DOHH2 (cell line): ENCODE results near the gene DNER.

Experiments
- H3F3A ChIP-seq: fragments of 200-600 bp; sonication (generic), shearing (Covaris generic); 2 replicates; pipeline ENCODE4 v1.6.0; 2016; ENCODE audit warnings: antibody characterized with exemption, mild to moderate bottlenecking; ENCODE audit not compliant: control insufficient read depth, insufficient read depth
- H3K27ac ChIP-seq: fragments of 200-600 bp; sonication (generic); 2 replicates; pipeline ENCODE4 v1.5.1; 2014; ENCODE audit warnings: low read depth, mild to moderate bottlenecking, low read length, moderate library complexity
- H3K27me3 ChIP-seq: fragments of 200-600 bp; sonication (generic); 2 replicates; pipeline ENCODE4 v1.6.1; 2014; ENCODE audit warnings: mild to moderate bottlenecking, low read length, mixed read lengths; ENCODE audit not compliant: control insufficient read depth
- H3K36me3 ChIP-seq: fragments of 200-600 bp; sonication (generic); 2 replicates; pipeline ENCODE4 v1.6.1; 2014; ENCODE audit warnings: mild to moderate bottlenecking, low read length, moderate library complexity, mixed read lengths; ENCODE audit not compliant: control insufficient read depth
- H3K4me1 ChIP-seq: fragments of 200-600 bp; sonication (generic); 2 replicates; pipeline ENCODE4 v1.6.1; 2014; ENCODE audit warnings: mild to moderate bottlenecking, low read length, mixed read lengths; ENCODE audit not compliant: control insufficient read depth
- H3K4me2 ChIP-seq: fragments of 200-600 bp; sonication (generic); 2 replicates; pipeline ENCODE4 v1.6.0; 2014; ENCODE audit warnings: mild to moderate bottlenecking, low read length, moderate library complexity
- H3K4me3 ChIP-seq: fragments of 200-600 bp; sonication (generic); 2 replicates; pipeline ENCODE4 v1.5.1; 2014; ENCODE audit warnings: mild to moderate bottlenecking, low read length, mixed read lengths
- H3K79me2 ChIP-seq: fragments of 200-600 bp; sonication (generic); 2 replicates; pipeline ENCODE4 v1.6.1; 2014; ENCODE audit warnings: mild to moderate bottlenecking, low read length, mixed read lengths; ENCODE audit not compliant: control insufficient read depth
- H3K9me2 ChIP-seq: fragments of 200-600 bp; sonication (generic); replicated peaks from 2 replicates; pipeline ENCODE4 v1.6.1; 2014; ENCODE audit warnings: mild to moderate bottlenecking, low read length, mixed read lengths; ENCODE audit not compliant: control insufficient read depth
- H3K9me3 ChIP-seq: fragments of 200-600 bp; sonication (generic); 2 replicates; pipeline ENCODE4 v1.6.1; 2014; ENCODE audit warnings: antibody characterized with exemption, low read length, mixed read lengths; ENCODE audit not compliant: control insufficient read depth, insufficient read depth
- H4K20me1 ChIP-seq: fragments of 200-600 bp; sonication (generic); 2 replicates; pipeline ENCODE4 v1.6.0; 2014; ENCODE audit warnings: low read depth, mild to moderate bottlenecking, antibody characterized with exemption, low read length, moderate library complexity; ENCODE audit not compliant: control insufficient read depth, insufficient read depth
- EZH2phosphoT487 ChIP-seq: fragments of 200-600 bp; sonication (generic); IDR thresholded peaks from 2 replicates; pipeline ENCODE4 v1.6.1; 2017; ENCODE audit warnings: borderline replicate concordance, mild to moderate bottlenecking, antibody characterized with exemption, low read length, moderate library complexity, mixed read lengths
- TF ChIP-seq, protein P1 (sequence below): fragments of 200-600 bp; sonication (generic); IDR thresholded peaks from one replicate; pipeline ENCODE4 v1.5.1; 2014; ENCODE audit warnings: antibody characterized with exemption, mild to moderate bottlenecking, low read depth, low read length; ENCODE audit not compliant: poor library complexity, severe bottlenecking

DNER gene

DNA sequence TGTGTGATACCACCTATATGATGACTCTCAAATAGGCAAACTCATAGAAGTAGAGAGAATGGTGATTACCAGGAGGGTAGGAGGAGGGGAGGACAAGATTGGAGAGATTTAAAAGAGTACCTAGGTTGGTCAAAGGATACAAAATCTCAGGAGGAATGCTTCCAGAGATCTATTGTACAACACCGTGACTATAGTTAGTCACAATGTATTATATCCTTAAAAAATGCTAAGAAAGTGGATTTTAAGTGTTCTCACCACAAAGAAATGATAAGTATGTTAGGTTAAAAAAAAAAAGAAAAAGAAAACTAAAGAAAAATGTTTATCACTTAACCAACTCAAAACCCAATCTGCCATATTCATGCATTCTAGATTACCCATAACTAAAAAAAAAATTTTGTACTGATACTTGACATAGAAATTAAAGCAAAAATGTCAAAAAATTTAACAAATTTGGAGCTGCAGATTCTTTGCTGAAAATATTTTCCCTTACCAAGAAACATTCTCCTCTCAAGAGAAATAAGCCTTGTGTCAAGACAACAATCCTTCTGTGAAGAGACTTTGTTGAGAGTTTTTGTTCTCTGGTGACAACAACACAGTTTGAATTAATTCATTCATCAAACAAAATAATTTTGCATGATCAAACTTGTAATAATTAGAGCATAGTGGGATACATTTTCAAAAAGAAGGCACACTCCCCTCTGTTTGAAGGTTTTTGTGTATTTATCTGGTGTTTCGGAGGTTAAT, 213.1 kb downstream of the DNER start:
- Histone ChIP-seq H3K27me3 (no peaks in the 10 kb centered on the region), H3K4me3 (no peak overlapping the region), H3K36me3 (no peaks in the 10 kb centered on the region), H3K27ac (no peak overlapping the region), H3K4me2 (no peak overlapping the region), H4K20me1 (no peaks in the 10 kb centered on the region), H3K4me1 (no peaks in the 10 kb centered on the region), H3F3A (no peaks in the 10 kb centered on the region), H3K9me3 (no peaks in the 10 kb centered on the region), H3K9me2 (no peaks in the 10 kb centered on the region), H3K79me2 (no peaks in the 10 kb centered on the region)
- no peak for TF ChIP-seq EZH2phosphoT487
- TF ChIP-seq, protein P1, sequence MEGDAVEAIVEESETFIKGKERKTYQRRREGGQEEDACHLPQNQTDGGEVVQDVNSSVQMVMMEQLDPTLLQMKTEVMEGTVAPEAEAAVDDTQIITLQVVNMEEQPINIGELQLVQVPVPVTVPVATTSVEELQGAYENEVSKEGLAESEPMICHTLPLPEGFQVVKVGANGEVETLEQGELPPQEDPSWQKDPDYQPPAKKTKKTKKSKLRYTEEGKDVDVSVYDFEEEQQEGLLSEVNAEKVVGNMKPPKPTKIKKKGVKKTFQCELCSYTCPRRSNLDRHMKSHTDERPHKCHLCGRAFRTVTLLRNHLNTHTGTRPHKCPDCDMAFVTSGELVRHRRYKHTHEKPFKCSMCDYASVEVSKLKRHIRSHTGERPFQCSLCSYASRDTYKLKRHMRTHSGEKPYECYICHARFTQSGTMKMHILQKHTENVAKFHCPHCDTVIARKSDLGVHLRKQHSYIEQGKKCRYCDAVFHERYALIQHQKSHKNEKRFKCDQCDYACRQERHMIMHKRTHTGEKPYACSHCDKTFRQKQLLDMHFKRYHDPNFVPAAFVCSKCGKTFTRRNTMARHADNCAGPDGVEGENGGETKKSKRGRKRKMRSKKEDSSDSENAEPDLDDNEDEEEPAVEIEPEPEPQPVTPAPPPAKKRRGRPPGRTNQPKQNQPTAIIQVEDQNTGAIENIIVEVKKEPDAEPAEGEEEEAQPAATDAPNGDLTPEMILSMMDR, result no peak

DNA sequence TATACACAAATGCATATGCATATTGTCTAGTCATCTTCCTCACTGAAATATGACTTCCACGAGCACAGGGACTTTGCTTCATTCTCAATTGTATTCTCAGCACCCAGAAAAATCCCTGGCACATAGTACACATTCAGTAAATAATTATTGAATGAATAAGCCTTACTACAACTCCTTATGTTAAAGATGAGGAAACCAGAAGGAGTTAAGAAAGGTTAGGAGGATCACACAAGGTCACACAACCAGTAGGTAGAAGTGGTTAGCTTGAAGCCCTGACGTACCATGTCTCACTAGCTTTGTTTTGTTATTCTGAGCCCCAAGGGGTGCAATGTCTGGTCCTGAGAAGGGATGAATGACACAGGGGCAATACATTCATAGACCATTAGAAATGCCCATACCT, 222.3 kb downstream of the DNER start:
- TF ChIP-seq, protein P1, result no peak
- no peak for TF ChIP-seq EZH2phosphoT487
- H3K9me2 ChIP-seq, result no peaks in the 10 kb centered on the region
- H4K20me1 ChIP-seq, result no peaks in the 10 kb centered on the region
- H3K4me1 ChIP-seq, result no peaks in the 10 kb centered on the region; the same call in 1 of the 2 replicates
- no peaks in the 10 kb centered on the region for H3F3A ChIP-seq
- H3K4me3 ChIP-seq, result no peak overlapping the region
- H3K79me2 ChIP-seq, result no peaks in the 10 kb centered on the region
- no peaks in the 10 kb centered on the region for H3K27me3 ChIP-seq
- H3K4me2 ChIP-seq, result no peak overlapping the region
- no peaks in the 10 kb centered on the region for H3K9me3 ChIP-seq
- H3K27ac ChIP-seq, result no peak overlapping the region
- no peaks in the 10 kb centered on the region for H3K36me3 ChIP-seq

DNA sequence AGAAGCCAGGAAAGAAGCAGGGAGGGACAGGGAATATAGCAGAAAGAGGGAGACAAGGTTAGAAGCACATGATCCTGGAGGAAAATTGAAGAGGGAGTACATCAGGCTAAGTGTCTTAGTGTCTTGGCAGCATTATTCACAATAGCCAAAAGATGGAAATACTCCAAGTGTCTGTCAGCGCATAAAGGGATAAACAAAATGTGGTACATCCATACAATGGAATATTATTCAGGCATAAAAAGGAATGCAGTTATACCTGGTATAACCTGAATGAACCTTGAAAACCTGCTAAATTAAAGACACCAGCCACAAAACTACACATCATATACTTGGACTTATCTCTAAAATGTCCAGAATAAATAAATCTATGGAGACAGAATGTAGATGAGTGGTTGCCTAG, 224.2 kb downstream of the DNER start:
- Histone ChIP-seq H3K9me2 (no peaks in the 10 kb centered on the region), H3K36me3 (no peaks in the 10 kb centered on the region), H3K4me1 (peaks cover 17% of the 10 kb centered on the region), H3K27me3 (no peaks in the 10 kb centered on the region), H3K4me3 (no peak overlapping the region), H4K20me1 (no peaks in the 10 kb centered on the region), H3K79me2 (no peaks in the 10 kb centered on the region), H3K27ac (no peak overlapping the region), H3K9me3 (no peaks in the 10 kb centered on the region), H3K4me2 (no peak overlapping the region), H3F3A (no peaks in the 10 kb centered on the region)
- TF ChIP-seq EZH2phosphoT487, result no peak
- TF ChIP-seq, protein P1, result no peak
